IMR-90 (cell line): ENCODE data around the gene ACE. TPM values are rescaled to one million over a fixed set of nuclear protein-coding genes. Genes with fewer than 3 reads are reported as not detected.

Experiments
- ATAC-seq: fragments of 200-7000 bp; cut with Tn5 transposase; 2 replicates; pipeline ENCODE4 v1.9.1; 2020; ENCODE audit warnings: low read depth, mild to moderate bottlenecking, moderate library complexity
- BruUV-seq: library from RNA; stranded (reverse); fragments of 400-500 nt; replicated peaks from 2 replicates; lab custom pipeline; 2021; lab: Mats Ljungman, UMichigan
- CTCF ChIA-PET: fragments of 300-600 bp; formaldehyde crosslinking; extraction: SDS; loops from one replicate; lab custom pipeline; 2021; ENCODE audit warnings: antibody characterized with exemption; lab: Yijun Ruan, JAX
- POLR2A ChIA-PET: fragments of 300-600 bp; sonication (Branson Sonifier 250); formaldehyde crosslinking; loops from one replicate; lab custom pipeline; 2022; ENCODE audit warnings: antibody characterized with exemption; ENCODE audit not compliant: unreplicated experiment; lab: Charles Lee
- DNase-seq: peaks from one replicate; pipeline ENCODE4 v3.0.0; 2013
- H2AFZ ChIP-seq: replicated peaks from 2 replicates; pipeline ENCODE3; 2013; ENCODE audit warnings: low read length, mild to moderate bottlenecking; ENCODE audit not compliant: poor library complexity
- H2AK5ac ChIP-seq: 2 replicates; pipeline ENCODE4 v1.6.1; 2013; ENCODE audit warnings: low read depth, low read length, inconsistent platforms
- H2AK9ac ChIP-seq: replicated peaks from 2 replicates; pipeline ENCODE3; 2013; ENCODE audit warnings: mild to moderate bottlenecking, low read depth, low read length, moderate library complexity; ENCODE audit not compliant: poor library complexity
- H2BK120ac ChIP-seq: 2 replicates; pipeline ENCODE4 v1.6.1; 2013; ENCODE audit warnings: low read depth, low read length, inconsistent platforms
- H2BK15ac ChIP-seq: 3 replicates; pipeline ENCODE4 v1.6.1; 2013; ENCODE audit warnings: low read depth, low read length, inconsistent platforms
- H2BK20ac ChIP-seq: 2 replicates; pipeline ENCODE4 v1.6.1; 2013; ENCODE audit warnings: low read depth, mild to moderate bottlenecking, inconsistent platforms, low read length, moderate library complexity
- H2BK5ac ChIP-seq: 2 replicates; pipeline ENCODE4 v1.6.1; 2013; ENCODE audit warnings: mild to moderate bottlenecking, low read depth, low read length, inconsistent platforms; ENCODE audit not compliant: poor library complexity, severe bottlenecking
- H3K14ac ChIP-seq: replicated peaks from 2 replicates; pipeline ENCODE4 v1.6.1; 2013; ENCODE audit warnings: low read depth, low read length, inconsistent platforms
- H3K18ac ChIP-seq: 2 replicates; pipeline ENCODE4 v1.6.1; 2013; ENCODE audit warnings: low read depth, low read length, control low read depth
- H3K23ac ChIP-seq: 2 replicates; pipeline ENCODE4 v1.6.1; 2013; ENCODE audit warnings: low read depth, low read length, inconsistent platforms
- H3K27ac ChIP-seq: 2 replicates; pipeline ENCODE4 v1.5.1; 2013; ENCODE audit warnings: mild to moderate bottlenecking, control low read depth, low read length; ENCODE audit not compliant: insufficient read depth
- H3K27me3 ChIP-seq: 2 replicates; pipeline ENCODE4 v1.6.1; 2013; ENCODE audit warnings: low read length; ENCODE audit not compliant: control insufficient read depth, insufficient read depth
- H3K36me3 ChIP-seq: 2 replicates; pipeline ENCODE4 v1.6.1; 2013; ENCODE audit warnings: low read length, mixed read lengths; ENCODE audit not compliant: control insufficient read depth, insufficient read depth
- H3K4ac ChIP-seq: 2 replicates; pipeline ENCODE4 v1.6.1; 2013; ENCODE audit warnings: low read depth, low read length, inconsistent platforms
- H3K4me1 ChIP-seq: 2 replicates; pipeline ENCODE4 v1.6.1; 2013; ENCODE audit warnings: low read length, mixed read lengths; ENCODE audit not compliant: control insufficient read depth, insufficient read depth
- H3K4me2 ChIP-seq: 2 replicates; pipeline ENCODE4 v1.6.1; 2013; ENCODE audit warnings: low read depth, mild to moderate bottlenecking, control low read depth, low read length, moderate library complexity
- H3K4me3 ChIP-seq: 2 replicates; pipeline ENCODE4 v1.5.1; 2013; ENCODE audit warnings: low read depth, mild to moderate bottlenecking, control low read depth, low read length, moderate library complexity; ENCODE audit not compliant: insufficient read depth
- H3K56ac ChIP-seq: 2 replicates; pipeline ENCODE4 v1.6.1; 2013; ENCODE audit warnings: low read length, inconsistent platforms; ENCODE audit not compliant: insufficient read depth; ENCODE audit errors: extremely low read depth
- H3K79me1 ChIP-seq, 2 experiments: 2 replicates each; pipeline ENCODE4 v1.6.1; 2013; ENCODE audit warnings: low read length in 2 of 2, inconsistent platforms in 1 of 2, low read depth in 1 of 2
- H3K9ac ChIP-seq: 2 replicates; pipeline ENCODE4 v1.6.1; 2013; ENCODE audit warnings: low read depth, low read length, control low read depth
- H3K9me1 ChIP-seq: 2 replicates; pipeline ENCODE4 v1.6.1; 2013; ENCODE audit warnings: low read length, inconsistent platforms; ENCODE audit not compliant: insufficient read depth
- H3K9me3 ChIP-seq: 2 replicates; pipeline ENCODE4 v1.6.1; 2013; ENCODE audit warnings: low read length; ENCODE audit not compliant: control insufficient read depth, insufficient read depth
- H4K20me1 ChIP-seq: 2 replicates; pipeline ENCODE4 v1.6.1; 2013; ENCODE audit warnings: low read length, inconsistent platforms; ENCODE audit not compliant: insufficient read depth
- H4K5ac ChIP-seq: 2 replicates; pipeline ENCODE4 v1.6.1; 2013; ENCODE audit warnings: mild to moderate bottlenecking, low read depth, low read length, control low read depth
- H4K8ac ChIP-seq, 2 experiments: 2 replicates each; pipeline ENCODE4 v1.6.1; 2013; ENCODE audit warnings: low read depth in 2 of 2, low read length in 2 of 2, control low read depth in 1 of 2, inconsistent platforms in 1 of 2
- H4K91ac ChIP-seq: 2 replicates; pipeline ENCODE4 v1.6.1; 2013; ENCODE audit warnings: low read depth, low read length, inconsistent platforms; ENCODE audit not compliant: insufficient read depth
- CEBPB ChIP-seq: IDR thresholded peaks from 2 replicates; pipeline ENCODE4 v1.6.1; 2012; ENCODE audit warnings: low read depth, low read length, improper control_type of control experiment
- FOS ChIP-seq: fragments of 150-350 bp; IDR thresholded peaks from 2 replicates; pipeline ENCODE4 v1.6.1; 2016; ENCODE audit warnings: low read depth, low read length
- MAFK ChIP-seq: IDR thresholded peaks from 2 replicates; pipeline ENCODE4 v1.6.1; 2012; ENCODE audit warnings: low read depth, low read length, improper control_type of control experiment
- MXI1 ChIP-seq: IDR thresholded peaks from 2 replicates; pipeline ENCODE4 v1.6.1; 2012; ENCODE audit warnings: low read depth, mild to moderate bottlenecking, low read length, moderate library complexity, borderline replicate concordance
- NFE2L2 ChIP-seq: fragments of 150-350 bp; IDR thresholded peaks from 2 replicates; pipeline ENCODE4 v1.6.1; 2016; ENCODE audit warnings: low read depth, mild to moderate bottlenecking, low read length
- RAD21 ChIP-seq: IDR thresholded peaks from 2 replicates; pipeline ENCODE4 v1.6.1; 2012; ENCODE audit warnings: low read length, improper control_type of control experiment
- RCOR1 ChIP-seq: IDR thresholded peaks from 2 replicates; pipeline ENCODE4 v1.6.1; 2012; ENCODE audit warnings: mild to moderate bottlenecking, low read length, improper control_type of control experiment; ENCODE audit not compliant: insufficient replicate concordance
- RFX5 ChIP-seq: IDR thresholded peaks from 2 replicates; pipeline ENCODE4 v1.8.0; 2012; ENCODE audit warnings: low read depth, mild to moderate bottlenecking, low read length, moderate library complexity
- WGBS, 2 experiments: methylation state at CpG; one replicate each; pipeline versions ENCODE4 v1.1.5 to v1.1.7; 2013; ENCODE audit warnings: missing lambda C conversion rate in 2 of 2; ENCODE audit not compliant: insufficient read length in 1 of 2; ENCODE audit errors: extremely low coverage in 2 of 2; 5-methylcytosine and 5-hydroxymethylcytosine counted together
- dilution Hi-C: fragments of 300-500 bp; cut with HindIII; formaldehyde crosslinking; loops from one replicate; pipeline ENCODE4 v1.14.3; 2018; ENCODE audit warnings: low sequenced_read_pairs; ENCODE audit not compliant: unreplicated experiment
- in situ Hi-C: fragments of 300-500 bp; cut with MboI; formaldehyde crosslinking; loops from 3 replicates; pipeline ENCODE4 v1.14.3; 2019; ENCODE audit warnings: low sequenced_read_pairs, inconsistent platforms, mixed read lengths
- intact Hi-C: fragments of 100-400 bp; cut with micrococcal nuclease; formaldehyde crosslinking; loops from 2 replicates; pipeline ENCODE4 v1.10.0; 2022
- polyA plus RNA-seq, 3 experiments: library from polyadenylated mRNA; depleted of rRNA; stranded (reverse); fragments of >200 nt; gene quantifications; 2 replicates each; pipeline ENCODE4 v1.2.3, GENCODE V29; 2012; ENCODE audit warnings: low replicate concordance in 1 of 3
- total RNA-seq: library from RNA; depleted of rRNA; stranded (reverse); fragments of >200 nt; gene quantifications from 2 replicates; pipeline ENCODE4 v1.2.3, GENCODE V29; 2012
- TF ChIP-seq, protein P1 (sequence below): conservative IDR thresholded peaks from 2 replicates; pipeline ENCODE4 v1.5.1; 2012; ENCODE audit warnings: mild to moderate bottlenecking, low read depth, low read length, improper control_type of control experiment
- TF ChIP-seq, protein P2 (sequence below): fragments of 150-350 bp; IDR thresholded peaks from 2 replicates; pipeline ENCODE4 v1.6.1; 2016; ENCODE audit warnings: low read depth, mild to moderate bottlenecking, low read length, moderate library complexity, borderline replicate concordance

ACE gene
- total and polyA plus RNA-seq, 2 of the 4 experiments (the other 2 are of a cell fraction): 1.4 to 5.8 TPM

DNA sequence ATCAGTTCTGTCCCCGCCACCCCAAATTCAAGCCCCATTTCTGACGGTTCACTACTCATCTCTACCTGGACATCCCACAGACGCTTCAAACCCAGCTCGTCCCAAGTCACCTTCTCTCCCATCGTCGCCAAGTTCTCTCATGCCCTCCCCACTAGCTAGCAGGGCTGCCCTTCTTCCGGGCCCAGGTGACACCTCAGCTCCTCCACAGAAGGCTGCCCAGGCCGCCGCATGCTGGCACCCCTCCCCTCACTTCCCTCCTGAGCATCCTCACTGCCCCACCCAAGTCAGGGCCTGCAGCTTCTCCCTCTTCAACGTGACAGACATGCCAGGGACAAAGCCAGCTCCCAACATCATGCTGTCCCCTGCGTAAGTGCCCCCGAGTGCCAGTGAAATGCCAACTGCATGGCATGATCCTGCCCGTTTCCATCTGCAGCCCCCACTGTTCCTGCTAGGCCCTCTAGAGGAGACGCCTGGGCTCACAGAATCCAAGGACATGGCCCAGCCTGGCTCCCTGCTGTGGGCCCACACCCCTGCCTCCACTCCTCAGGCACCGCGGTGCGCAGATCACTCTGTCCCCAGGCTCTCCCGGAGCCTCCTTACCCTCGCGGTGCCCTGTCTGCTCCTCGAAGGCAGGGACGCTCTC, 36.6 kb upstream of the ACE start:
- 67% methylated on average over 12 of the region's 22 CpGs; no CpG with 5 or more reads in 1 of the 2 experiments for WGBS, 2 experiments
- H2BK20ac ChIP-seq: no peak overlapping the region; the same call in 1 of the 2 replicates
- H2AK9ac ChIP-seq: no peak overlapping the region
- H3K36me3 ChIP-seq: no peaks in the 10 kb centered on the region
- H3K27ac ChIP-seq: no peak overlapping the region
- H2BK5ac ChIP-seq: no peak overlapping the region
- CTCF ChIA-PET: interaction anchor here (0.9 to 1.4 kb wide), 3 partner anchors 21 to 172 kb away, joined by 3 to 6 read pairs (median 3); no protein-coding TSS in a partner anchor
- TF ChIP-seq RFX5 (no peak), RCOR1 (no peak), CEBPB (no peak), FOS (no peak), RAD21 (no peak), NFE2L2 (no peak), MAFK (no peak), MXI1 (no peak)
- TF ChIP-seq, protein P1, sequence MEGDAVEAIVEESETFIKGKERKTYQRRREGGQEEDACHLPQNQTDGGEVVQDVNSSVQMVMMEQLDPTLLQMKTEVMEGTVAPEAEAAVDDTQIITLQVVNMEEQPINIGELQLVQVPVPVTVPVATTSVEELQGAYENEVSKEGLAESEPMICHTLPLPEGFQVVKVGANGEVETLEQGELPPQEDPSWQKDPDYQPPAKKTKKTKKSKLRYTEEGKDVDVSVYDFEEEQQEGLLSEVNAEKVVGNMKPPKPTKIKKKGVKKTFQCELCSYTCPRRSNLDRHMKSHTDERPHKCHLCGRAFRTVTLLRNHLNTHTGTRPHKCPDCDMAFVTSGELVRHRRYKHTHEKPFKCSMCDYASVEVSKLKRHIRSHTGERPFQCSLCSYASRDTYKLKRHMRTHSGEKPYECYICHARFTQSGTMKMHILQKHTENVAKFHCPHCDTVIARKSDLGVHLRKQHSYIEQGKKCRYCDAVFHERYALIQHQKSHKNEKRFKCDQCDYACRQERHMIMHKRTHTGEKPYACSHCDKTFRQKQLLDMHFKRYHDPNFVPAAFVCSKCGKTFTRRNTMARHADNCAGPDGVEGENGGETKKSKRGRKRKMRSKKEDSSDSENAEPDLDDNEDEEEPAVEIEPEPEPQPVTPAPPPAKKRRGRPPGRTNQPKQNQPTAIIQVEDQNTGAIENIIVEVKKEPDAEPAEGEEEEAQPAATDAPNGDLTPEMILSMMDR: no peak
- TF ChIP-seq, protein P2, sequence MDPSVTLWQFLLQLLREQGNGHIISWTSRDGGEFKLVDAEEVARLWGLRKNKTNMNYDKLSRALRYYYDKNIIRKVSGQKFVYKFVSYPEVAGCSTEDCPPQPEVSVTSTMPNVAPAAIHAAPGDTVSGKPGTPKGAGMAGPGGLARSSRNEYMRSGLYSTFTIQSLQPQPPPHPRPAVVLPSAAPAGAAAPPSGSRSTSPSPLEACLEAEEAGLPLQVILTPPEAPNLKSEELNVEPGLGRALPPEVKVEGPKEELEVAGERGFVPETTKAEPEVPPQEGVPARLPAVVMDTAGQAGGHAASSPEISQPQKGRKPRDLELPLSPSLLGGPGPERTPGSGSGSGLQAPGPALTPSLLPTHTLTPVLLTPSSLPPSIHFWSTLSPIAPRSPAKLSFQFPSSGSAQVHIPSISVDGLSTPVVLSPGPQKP: no peak
- no peak overlapping the region for H3K9ac ChIP-seq
- no peaks in the 10 kb centered on the region for H4K20me1 ChIP-seq
- 0 out of 2 replicates have a peak, but pooled peaks cover 3% of the 10 kb centered on the region for H3K4me1 ChIP-seq
- DNase-seq (no peak), ATAC-seq (no peak)
- no peak overlapping the region for H3K56ac ChIP-seq
- H4K8ac ChIP-seq: peak overlapping the region in 1 of 2 experiments; percentile 76; a peak in 1 of 4 replicates
- no peaks in the 10 kb centered on the region for H3K79me1 ChIP-seq
- peak overlapping the region; percentile 8; the same call in 1 of the 2 replicates for H3K4ac ChIP-seq
- no TSS peak for BruUV-seq
- no peaks in the 10 kb centered on the region for H3K9me3 ChIP-seq
- H4K91ac ChIP-seq: no peak overlapping the region; the same call in 1 of the 2 replicates
- no peak overlapping the region for H2BK120ac ChIP-seq
- in situ Hi-C loops: no loop called here
- no peaks in the 10 kb centered on the region for H3K27me3 ChIP-seq
- H4K5ac ChIP-seq: 0 out of 2 replicates have a peak overlapping the region, but pooled peaks have one; percentile 12
- no peak overlapping the region for H2BK15ac ChIP-seq
- intact Hi-C loops: no loop called here
- dilution Hi-C loops: no loop called here
- POLR2A ChIA-PET: no interaction called here
- peak overlapping the region; percentile 59 for H2AFZ ChIP-seq
- no peak overlapping the region for H3K4me2 ChIP-seq
- 0 out of 2 replicates have a peak overlapping the region, but pooled peaks have one; percentile 17 for H3K14ac ChIP-seq
- H2AK5ac ChIP-seq: peak overlapping the region; percentile 53
- no peak overlapping the region for H3K4me3 ChIP-seq
- H3K9me1 ChIP-seq: peaks cover 4% of the 10 kb centered on the region; the same call in 1 of the 2 replicates
- H3K23ac ChIP-seq: no peak overlapping the region
- 0 out of 2 replicates have a peak overlapping the region, but pooled peaks have one; percentile 0 for H3K18ac ChIP-seq
